Measurements from ENCODE around the gene KIFC1. TPM values are rescaled to one million over a fixed set of nuclear protein-coding genes. Genes with fewer than 3 reads are reported as not detected.

Gene KIFC1
- total RNA-seq, 2 experiments from 2014 or later: 1.2 to 1.6 TPM

DNA sequence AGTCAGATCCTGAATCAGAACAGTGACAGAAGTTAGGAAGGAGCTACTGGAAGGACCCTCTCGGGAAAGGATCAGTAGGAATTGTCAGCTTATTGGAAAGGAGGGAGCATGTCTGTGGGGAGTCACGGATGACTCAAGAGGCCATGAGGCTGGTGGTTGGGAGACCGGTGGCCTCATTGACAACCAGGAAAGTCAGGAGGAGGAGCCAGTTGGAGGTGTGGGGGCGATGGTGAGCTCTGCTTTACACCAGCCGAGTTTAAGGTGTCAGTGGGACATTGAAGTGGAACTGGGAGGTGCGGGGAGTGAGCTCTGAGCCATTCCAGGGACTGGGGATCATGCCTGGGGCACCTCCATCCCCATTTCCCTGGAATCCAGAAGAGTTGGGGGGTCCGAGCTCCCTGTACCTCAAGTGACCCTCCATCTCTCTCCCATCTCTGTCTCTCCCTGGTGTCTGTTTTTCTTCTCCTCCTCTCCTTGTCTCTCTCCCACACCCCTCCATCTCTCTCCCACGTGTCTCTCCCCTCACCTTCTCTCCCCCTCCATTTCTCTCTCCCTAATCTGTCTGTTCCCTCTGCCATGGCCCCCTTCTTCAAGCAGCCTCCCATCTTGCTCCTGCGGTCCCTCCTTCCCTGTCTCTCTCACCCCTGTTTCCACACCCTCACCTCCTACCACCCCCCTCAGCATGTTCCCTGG lies 48.5 kb downstream of the KIFC1 start:
- H3K4me3 Mint-ChIP-seq: no peak overlapping the region
- no peaks in the 10 kb centered on the region for H3K9me3 Mint-ChIP-seq
- ATAC-seq (ENCODE audit: poor library complexity) (no peak), DNase-seq (no peak)
- H3K27ac Mint-ChIP-seq: no peak overlapping the region
- H3K4me1 Mint-ChIP-seq (ENCODE audit: low read depth): no peaks in the 10 kb centered on the region
- intact Hi-C loops (cut with DNase I, micrococcal nuclease): loop anchor here in 1 of 2 experiments (10.0 kb wide), 2 partner anchors 345 to 795 kb away; partner anchors contain the start of genes HMGA1 and LEMD2
- H3K4me3 ChIP-seq (ENCODE audit: low read length): no peak overlapping the region
- TF ChIP-seq, protein P1, sequence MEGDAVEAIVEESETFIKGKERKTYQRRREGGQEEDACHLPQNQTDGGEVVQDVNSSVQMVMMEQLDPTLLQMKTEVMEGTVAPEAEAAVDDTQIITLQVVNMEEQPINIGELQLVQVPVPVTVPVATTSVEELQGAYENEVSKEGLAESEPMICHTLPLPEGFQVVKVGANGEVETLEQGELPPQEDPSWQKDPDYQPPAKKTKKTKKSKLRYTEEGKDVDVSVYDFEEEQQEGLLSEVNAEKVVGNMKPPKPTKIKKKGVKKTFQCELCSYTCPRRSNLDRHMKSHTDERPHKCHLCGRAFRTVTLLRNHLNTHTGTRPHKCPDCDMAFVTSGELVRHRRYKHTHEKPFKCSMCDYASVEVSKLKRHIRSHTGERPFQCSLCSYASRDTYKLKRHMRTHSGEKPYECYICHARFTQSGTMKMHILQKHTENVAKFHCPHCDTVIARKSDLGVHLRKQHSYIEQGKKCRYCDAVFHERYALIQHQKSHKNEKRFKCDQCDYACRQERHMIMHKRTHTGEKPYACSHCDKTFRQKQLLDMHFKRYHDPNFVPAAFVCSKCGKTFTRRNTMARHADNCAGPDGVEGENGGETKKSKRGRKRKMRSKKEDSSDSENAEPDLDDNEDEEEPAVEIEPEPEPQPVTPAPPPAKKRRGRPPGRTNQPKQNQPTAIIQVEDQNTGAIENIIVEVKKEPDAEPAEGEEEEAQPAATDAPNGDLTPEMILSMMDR (IDR thresholded peaks at IDR 0.05): no peak
- no peaks in the 10 kb centered on the region for H3K9me3 ChIP-seq (ENCODE audit: control insufficient read depth in 1 of 2, insufficient read depth in 1 of 2, low read length in 2 of 2)
- H3K27ac ChIP-seq (ENCODE audit: low read depth in 1 of 2, low read length in 2 of 2): no peak overlapping the region
- peaks cover 3% of the 10 kb centered on the region for H3K4me1 ChIP-seq (ENCODE audit: insufficient read depth, low read length)
- H3K36me3 ChIP-seq (ENCODE audit: insufficient read depth, low read length): peaks cover 81% of the 10 kb centered on the region
- H3K27me3 Mint-ChIP-seq: no peaks in the 10 kb centered on the region
- H3K27me3 ChIP-seq (ENCODE audit: control insufficient read depth in 1 of 2, insufficient read depth in 2 of 2, low read length in 2 of 2): no peaks in the 10 kb centered on the region
- ChIA-PET POLR2A (interaction anchor here (1.0 kb wide), 1 partner anchor 21 kb away, joined by 3 read pairs; the partner anchor contains the start of gene SYNGAP1), CTCF (no interaction called here)
- H3K36me3 Mint-ChIP-seq (ENCODE audit: low read depth): peaks cover 84% of the 10 kb centered on the region

DNA sequence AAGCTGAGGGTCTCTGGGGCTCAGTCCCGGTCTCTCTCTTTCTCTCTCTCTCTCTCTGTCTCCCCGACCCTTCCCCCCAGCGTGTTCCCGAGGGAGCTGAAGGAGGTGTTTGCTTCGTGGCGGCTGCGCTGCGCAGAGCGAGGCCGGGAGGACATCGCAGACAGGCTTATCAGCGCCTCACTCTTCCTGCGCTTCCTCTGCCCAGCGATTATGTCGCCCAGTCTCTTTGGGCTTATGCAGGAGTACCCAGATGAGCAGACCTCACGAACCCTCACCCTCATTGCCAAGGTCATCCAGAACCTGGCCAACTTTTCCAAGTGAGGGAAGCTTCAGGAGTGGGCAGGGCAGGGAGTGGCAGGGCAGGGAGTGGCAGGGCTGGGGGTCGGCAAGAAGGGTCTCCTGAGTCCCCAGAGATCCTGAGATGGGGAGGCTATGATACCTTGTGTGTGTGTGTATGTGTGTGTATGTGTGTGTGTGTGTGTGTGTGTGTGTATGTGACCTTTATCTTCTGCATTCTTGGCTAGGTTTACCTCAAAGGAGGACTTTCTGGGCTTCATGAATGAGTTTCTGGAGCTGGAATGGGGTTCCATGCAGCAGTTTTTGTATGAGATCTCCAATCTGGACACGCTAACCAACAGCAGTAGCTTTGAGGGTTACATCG lies 49.2 kb downstream of the KIFC1 start:
- no peaks in the 10 kb centered on the region for H3K27me3 Mint-ChIP-seq
- Histone ChIP-seq H3K27me3 (ENCODE audit: control insufficient read depth in 1 of 2, insufficient read depth in 2 of 2, low read length in 2 of 2) (no peaks in the 10 kb centered on the region), H3K9me3 (ENCODE audit: control insufficient read depth in 1 of 2, insufficient read depth in 1 of 2, low read length in 2 of 2) (no peaks in the 10 kb centered on the region), H3K4me1 (ENCODE audit: insufficient read depth, low read length) (peaks cover 3% of the 10 kb centered on the region), H3K27ac (ENCODE audit: low read depth in 1 of 2, low read length in 2 of 2) (no peak overlapping the region), H3K36me3 (ENCODE audit: insufficient read depth, low read length) (peaks cover 76% of the 10 kb centered on the region), H3K4me3 (ENCODE audit: low read length) (no peak overlapping the region)
- no peak overlapping the region for H3K4me3 Mint-ChIP-seq
- no peak overlapping the region for H3K27ac Mint-ChIP-seq
- TF ChIP-seq, protein P1 (IDR thresholded peaks at IDR 0.05): no peak
- H3K9me3 Mint-ChIP-seq: no peaks in the 10 kb centered on the region
- POLR2A ChIA-PET: interaction anchor here (1.0 kb wide), 1 partner anchor 21 kb away, joined by 3 read pairs; the partner anchor contains the start of gene SYNGAP1
- DNase-seq (no peak), ATAC-seq (ENCODE audit: poor library complexity) (no peak)
- CTCF ChIA-PET: no interaction called here
- H3K4me1 Mint-ChIP-seq (ENCODE audit: low read depth): no peaks in the 10 kb centered on the region
- intact Hi-C loops (cut with DNase I, micrococcal nuclease): no loop called here
- peaks cover 80% of the 10 kb centered on the region for H3K36me3 Mint-ChIP-seq (ENCODE audit: low read depth)

DNA sequence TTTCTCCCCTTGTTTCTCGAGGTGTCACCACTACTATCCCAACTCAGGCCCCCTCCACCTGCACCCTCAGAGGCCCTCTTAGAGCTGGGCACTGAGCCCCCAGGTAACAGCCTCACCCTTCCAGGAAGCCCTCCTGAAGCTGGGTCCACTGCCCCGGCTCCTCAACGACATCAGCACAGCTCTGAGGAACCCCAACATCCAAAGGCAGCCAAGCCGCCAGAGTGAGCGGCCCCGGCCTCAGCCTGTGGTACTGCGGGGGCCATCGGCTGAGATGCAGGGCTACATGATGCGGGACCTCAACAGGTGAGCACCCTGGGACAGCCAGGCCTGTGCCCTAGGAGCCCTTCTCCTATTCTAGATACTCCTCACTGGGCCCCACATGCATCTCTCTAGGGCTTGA lies 49.8 kb downstream of the KIFC1 start:
- intact Hi-C loops (cut with DNase I, micrococcal nuclease): no loop called here
- H3K36me3 ChIP-seq (ENCODE audit: insufficient read depth, low read length): peaks cover 78% of the 10 kb centered on the region
- ATAC-seq (ENCODE audit: poor library complexity): no peak
- H3K4me1 ChIP-seq (ENCODE audit: insufficient read depth, low read length): peaks cover 3% of the 10 kb centered on the region
- Mint-ChIP-seq H3K9me3 (no peaks in the 10 kb centered on the region), H3K4me1 (ENCODE audit: low read depth) (no peaks in the 10 kb centered on the region), H3K27ac (no peak overlapping the region), H3K4me3 (no peak overlapping the region), H3K27me3 (no peaks in the 10 kb centered on the region), H3K36me3 (ENCODE audit: low read depth) (peaks cover 80% of the 10 kb centered on the region)
- ChIA-PET CTCF (no interaction called here), POLR2A (interaction anchor here (2.2 kb wide), 1 partner anchor 11 kb away, joined by 6 read pairs; no protein-coding TSS in a partner anchor)
- no peaks in the 10 kb centered on the region for H3K9me3 ChIP-seq (ENCODE audit: control insufficient read depth in 1 of 2, insufficient read depth in 1 of 2, low read length in 2 of 2)
- DNase-seq: no peak
- H3K27me3 ChIP-seq (ENCODE audit: control insufficient read depth in 1 of 2, insufficient read depth in 2 of 2, low read length in 2 of 2): no peaks in the 10 kb centered on the region
- TF ChIP-seq, protein P1 (IDR thresholded peaks at IDR 0.05): no peak
- H3K4me3 ChIP-seq (ENCODE audit: low read length): no peak overlapping the region
- H3K27ac ChIP-seq (ENCODE audit: low read depth in 1 of 2, low read length in 2 of 2): no peak overlapping the region
